HG02840 (cell line): ENCODE results near the gene ADRB2.

ENCODE experiments used
- ATAC-seq: cut with Tn5 transposase; IDR thresholded peaks from one replicate; pipeline ENCODE4 v1.9.1; 2021; ENCODE audit warnings: mild to moderate bottlenecking, moderate library complexity, moderate number of reproducible peaks; ENCODE audit not compliant: unreplicated experiment, low FRiP score

ADRB2 gene

GRCh38 chr5:148804393-148804792 is 22.0 kb upstream of the ADRB2 start:
- no peak for ATAC-seq

- ATAC-seq: peak; percentile 30
Observed at GRCh38 chr5:148805326-148806290, 20.8 kb upstream of the ADRB2 start.

- no peak for ATAC-seq
Observed at GRCh38 chr5:148806520-148806931, 19.9 kb upstream of the ADRB2 start.

GRCh38 chr5:148807851-148808250 is 18.6 kb upstream of the ADRB2 start:
- ATAC-seq: no peak

GRCh38 chr5:148808864-148809642 is 17.4 kb upstream of the ADRB2 start:
- peak; percentile 64 for ATAC-seq

GRCh38 chr5:148809781-148810524 is 16.5 kb upstream of the ADRB2 start:
- ATAC-seq: no peak

- no peak for ATAC-seq
Observed at GRCh38 chr5:148810823-148811222, 15.6 kb upstream of the ADRB2 start.

GRCh38 chr5:148811756-148812155 is 14.7 kb upstream of the ADRB2 start:
- ATAC-seq: no peak

GRCh38 chr5:148815086-148815485 is 11.3 kb upstream of the ADRB2 start:
- ATAC-seq: no peak

GRCh38 chr5:148815578-148815977 is 10.8 kb upstream of the ADRB2 start:
- ATAC-seq: no peak

GRCh38 chr5:148816357-148816756 is 10.1 kb upstream of the ADRB2 start:
- ATAC-seq: no peak

GRCh38 chr5:148816782-148817181 is 9.6 kb upstream of the ADRB2 start:
- ATAC-seq: no peak

- no peak for ATAC-seq
Observed at GRCh38 chr5:148817606-148818005, 8.8 kb upstream of the ADRB2 start.

GRCh38 chr5:148820461-148821395 is 5.7 kb upstream of the ADRB2 start:
- ATAC-seq: no peak

GRCh38 chr5:148823871-148824270 is 2.5 kb upstream of the ADRB2 start:
- no peak for ATAC-seq

- no peak for ATAC-seq
Observed at GRCh38 chr5:148825716-148826052, 727 bp upstream of the ADRB2 start.

GRCh38 chr5:148826739-148827070 is 294 bp downstream of the ADRB2 start:
- no peak for ATAC-seq

- no peak for ATAC-seq
Observed at GRCh38 chr5:148827723-148828122, 1.3 kb downstream of the ADRB2 start.

GRCh38 chr5:148828511-148829247 is 2.3 kb downstream of the ADRB2 start:
- ATAC-seq: no peak
